ENCODE measurements around the gene GNL3L. TPM values are rescaled to one million over a fixed set of nuclear protein-coding genes. Genes with fewer than 3 reads are reported as not detected.

The GNL3L gene
- total RNA-seq, 2 experiments from 2014 or later = 40.6 to 53.9 TPM

GRCh38 chrX:54602563-54602962 lies 72.5 kb downstream of the GNL3L start:
- CTCF ChIA-PET = no interaction called here
- no peaks in the 10 kb centered on the region for H3K27me3 Mint-ChIP-seq
- no peak overlapping the region for H3K4me3 Mint-ChIP-seq
- no peaks in the 10 kb centered on the region for H3K36me3 Mint-ChIP-seq
- no peaks in the 10 kb centered on the region for H3K4me1 Mint-ChIP-seq
- no peaks in the 10 kb centered on the region for H3K9me3 Mint-ChIP-seq (ENCODE audit: low read depth)
- ATAC-seq = no peak
- no peak for DNase-seq
- H3K27ac Mint-ChIP-seq = no peak overlapping the region

Other genes with a start within 250 kb of the GNL3L start
- gene WNK3, start 172.2 kb upstream of the GNL3L start, total RNA-seq = under 1 TPM; 0.03 to 0.21 TPM
- gene TSR2, start 89.8 kb upstream of the GNL3L start, total RNA-seq = 10 to 100 TPM; 30.1 to 35.7 TPM
- gene FGD1, start 34.0 kb upstream of the GNL3L start, total RNA-seq = under 1 TPM in 1 of 2 experiments, not detected in 1; 0.12 TPM

Measured in activated CD8-positive, alpha-beta memory T cell treated with anti-CD3 and anti-CD28 coated beads, Interleukin-2, amount 10 ng/mL, durations not matched to agents 7 days and 5 days (primary cell).